Tibial nerve (tissue), 4 donors: ENCODE results near the gene DPP7.

Experiments
- EP300 ChIP-seq, 2 donors: sonication (generic); formaldehyde crosslinking; IDR thresholded peaks; one replicate each; pipeline ENCODE4 v1.6.1; 2017; ENCODE audit warnings: antibody characterized with exemption in 2 of 2, mild to moderate bottlenecking in 1 of 2
- POLR2A ChIP-seq, 2 donors: fragments of 450-650 bp; IDR thresholded peaks; one replicate each; pipeline ENCODE4 v1.6.1; 2017; ENCODE audit warnings: antibody characterized with exemption in 2 of 2, mild to moderate bottlenecking in 2 of 2, moderate library complexity in 2 of 2
- TF ChIP-seq, protein P1 (sequence below), 5 experiments: fragments of 200-600 bp in 3 of 5; fragments of 450-650 bp in 2 of 5; sonication (generic) in 3 of 5; IDR thresholded peaks; one replicate each; pipeline ENCODE4 v1.5.1; 2016 to 2019; ENCODE audit warnings: antibody characterized with exemption in 5 of 5, mild to moderate bottlenecking in 3 of 5, moderate library complexity in 2 of 5

DNA sequence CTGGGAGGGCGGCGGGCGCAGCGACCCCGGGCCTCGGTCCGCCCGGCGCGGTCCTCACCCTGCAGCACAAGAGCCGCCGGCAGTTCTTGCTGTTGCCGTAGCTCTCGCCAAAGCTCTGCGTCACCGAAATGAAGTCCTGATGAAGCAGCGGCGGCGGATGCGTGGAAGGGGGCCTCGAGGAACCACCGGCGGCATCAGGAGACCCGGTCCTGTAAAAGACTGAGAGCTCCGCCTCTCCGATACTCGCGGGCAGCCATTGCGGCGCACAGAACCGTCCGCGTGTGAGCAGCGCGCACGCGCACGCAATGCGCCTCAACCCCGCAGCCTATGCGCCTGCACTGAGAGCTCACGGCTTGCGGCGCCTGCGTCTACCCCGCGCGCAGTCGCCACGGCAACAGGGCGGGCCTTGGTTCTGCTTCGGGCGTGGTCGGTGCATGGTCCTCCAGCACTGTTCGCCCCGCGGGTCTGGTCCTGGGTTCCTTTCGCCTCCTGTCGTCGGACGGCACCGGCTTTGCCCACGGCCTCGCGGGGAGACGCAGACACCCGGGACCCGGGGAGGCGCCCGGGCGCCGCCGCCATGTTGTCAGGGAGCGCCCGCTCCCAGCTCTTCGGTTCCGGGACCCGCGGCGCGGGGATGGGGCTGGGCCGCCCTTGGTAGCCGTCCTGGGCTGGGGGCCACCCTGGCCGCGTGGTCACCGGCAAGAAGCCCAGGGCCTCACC lies 15.1 kb upstream of the DPP7 start:
- TF ChIP-seq, protein P1, sequence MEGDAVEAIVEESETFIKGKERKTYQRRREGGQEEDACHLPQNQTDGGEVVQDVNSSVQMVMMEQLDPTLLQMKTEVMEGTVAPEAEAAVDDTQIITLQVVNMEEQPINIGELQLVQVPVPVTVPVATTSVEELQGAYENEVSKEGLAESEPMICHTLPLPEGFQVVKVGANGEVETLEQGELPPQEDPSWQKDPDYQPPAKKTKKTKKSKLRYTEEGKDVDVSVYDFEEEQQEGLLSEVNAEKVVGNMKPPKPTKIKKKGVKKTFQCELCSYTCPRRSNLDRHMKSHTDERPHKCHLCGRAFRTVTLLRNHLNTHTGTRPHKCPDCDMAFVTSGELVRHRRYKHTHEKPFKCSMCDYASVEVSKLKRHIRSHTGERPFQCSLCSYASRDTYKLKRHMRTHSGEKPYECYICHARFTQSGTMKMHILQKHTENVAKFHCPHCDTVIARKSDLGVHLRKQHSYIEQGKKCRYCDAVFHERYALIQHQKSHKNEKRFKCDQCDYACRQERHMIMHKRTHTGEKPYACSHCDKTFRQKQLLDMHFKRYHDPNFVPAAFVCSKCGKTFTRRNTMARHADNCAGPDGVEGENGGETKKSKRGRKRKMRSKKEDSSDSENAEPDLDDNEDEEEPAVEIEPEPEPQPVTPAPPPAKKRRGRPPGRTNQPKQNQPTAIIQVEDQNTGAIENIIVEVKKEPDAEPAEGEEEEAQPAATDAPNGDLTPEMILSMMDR (IDR thresholded peaks at IDR 0.05) = peak in 1 of 5 experiments; percentile 13
- TF ChIP-seq POLR2A (IDR thresholded peaks at IDR 0.05) (no peak), EP300 (IDR thresholded peaks at IDR 0.05) (peak in 1 of 2 donors; percentile 76)
